A375 (cell line): Measurements from ENCODE around the gene OR4F16. TPM values are rescaled to one million over a fixed set of nuclear protein-coding genes. Genes with fewer than 3 reads are reported as not detected.

ENCODE experiments used
- total RNA-seq: library from RNA; depleted of rRNA; stranded (reverse); fragments of >200 nt; shearing (Covaris generic); gene quantifications from 2 replicates; pipeline ENCODE4 v1.2.3, GENCODE V29; 2014; rRNA removed

The OR4F16 gene
- total RNA-seq = not detected in 2 replicates

GRCh38 chr1:686554-686953 is at the start of gene OR4F16:
Gene OR4F16, minus strand, starts transcription at chr1:686654. Its CDS starts 0 bp downstream, at chr1:686654.

Other genes with a start within 250 kb of the OR4F16 start
- gene OR4F29, start 235.0 kb downstream of the OR4F16 start, total RNA-seq = not detected in 2 replicates
- gene SAMD11, start 237.3 kb upstream of the OR4F16 start, total RNA-seq = 4.6 and 7.6 TPM in 2 replicates